ENCODE results near the gene DIS3L2. TPM values are rescaled to one million over a fixed set of nuclear protein-coding genes. Genes with fewer than 3 reads are reported as not detected.
"Not testable (repeated sequence)": the region's sequence is repeated elsewhere in the genome, so short reads cannot be mapped to it uniquely, and the experiment has no call there.

The DIS3L2 gene
- total RNA-seq, 1 donor from 2014 or later = 53.6 TPM

- no peak for DNase-seq (ENCODE audit: extremely low spot score, unreplicated experiment)
- H3K36me3 Mint-ChIP-seq = peaks cover 23% of the 10 kb centered on the region
- H3K9me3 Mint-ChIP-seq = peaks cover 16% of the 10 kb centered on the region
- no peak overlapping the region for H3K4me3 Mint-ChIP-seq
- no peak for TF ChIP-seq CTCF (conservative IDR thresholded peaks at IDR 0.05)
- no peaks in the 10 kb centered on the region for H3K4me1 Mint-ChIP-seq (ENCODE audit: unreplicated experiment)
- H3K27ac Mint-ChIP-seq = no peak overlapping the region
- no peaks in the 10 kb centered on the region for H3K27me3 Mint-ChIP-seq
Measured at GRCh38 chr2:232310696-232311095, 349.2 kb downstream of the DIS3L2 start.

GRCh38 chr2:232313645-232314044, 352.1 kb downstream of the DIS3L2 start:
- not testable (repeated sequence) for DNase-seq (ENCODE audit: extremely low spot score, unreplicated experiment)
- H3K36me3 Mint-ChIP-seq = peaks cover 24% of the 10 kb centered on the region

GRCh38 chr2:232315049-232315922, 353.8 kb downstream of the DIS3L2 start:
- Mint-ChIP-seq H3K27ac (no peak overlapping the region), H3K36me3 (peaks cover 24% of the 10 kb centered on the region), H3K9me3 (peaks cover 16% of the 10 kb centered on the region), H3K4me1 (ENCODE audit: unreplicated experiment) (peaks cover 14% of the 10 kb centered on the region), H3K4me3 (no peak overlapping the region), H3K27me3 (no peaks in the 10 kb centered on the region)
- TF ChIP-seq CTCF (conservative IDR thresholded peaks at IDR 0.05) = no peak
- DNase-seq (ENCODE audit: extremely low spot score, unreplicated experiment) = no peak

More at GRCh38 chr2:232313645-232314044, 352.1 kb downstream of the DIS3L2 start:
- Mint-ChIP-seq H3K9me3 (peaks cover 16% of the 10 kb centered on the region), H3K4me1 (ENCODE audit: unreplicated experiment) (peaks cover 14% of the 10 kb centered on the region)
- not testable (repeated sequence) for H3K27ac Mint-ChIP-seq, H3K27me3 Mint-ChIP-seq, H3K4me3 Mint-ChIP-seq

GRCh38 chr2:232315923-232316299, 354.4 kb downstream of the DIS3L2 start:
- Mint-ChIP-seq H3K9me3 (peaks cover 16% of the 10 kb centered on the region), H3K36me3 (peaks cover 24% of the 10 kb centered on the region), H3K4me1 (ENCODE audit: unreplicated experiment) (peaks cover 14% of the 10 kb centered on the region), H3K27ac (no peak overlapping the region), H3K27me3 (no peaks in the 10 kb centered on the region), H3K4me3 (no peak overlapping the region)
- DNase-seq (ENCODE audit: extremely low spot score, unreplicated experiment) = no peak
- no peak for TF ChIP-seq CTCF (conservative IDR thresholded peaks at IDR 0.05)

- Mint-ChIP-seq H3K36me3 (peaks cover 24% of the 10 kb centered on the region), H3K27me3 (no peaks in the 10 kb centered on the region), H3K9me3 (peaks cover 16% of the 10 kb centered on the region), H3K27ac (peak overlapping the region; percentile 1), H3K4me1 (ENCODE audit: unreplicated experiment) (peaks cover 14% of the 10 kb centered on the region), H3K4me3 (no peak overlapping the region)
- TF ChIP-seq CTCF (conservative IDR thresholded peaks at IDR 0.05) = no peak
- no peak for DNase-seq (ENCODE audit: extremely low spot score, unreplicated experiment)
Measured at GRCh38 chr2:232316461-232317330, 355.2 kb downstream of the DIS3L2 start.

Data from type B pancreatic cell (in vitro differentiated cells).